ENCODE measurements around the gene BTBD16. TPM values are rescaled to one million over a fixed set of nuclear protein-coding genes. Genes with fewer than 3 reads are reported as not detected.
A peak's percentile ranks its signal among the peaks of the same experiment; 100 is the strongest.

Gene BTBD16
- total RNA-seq, 1 experiment from 2014 or later, result not detected

DNA sequence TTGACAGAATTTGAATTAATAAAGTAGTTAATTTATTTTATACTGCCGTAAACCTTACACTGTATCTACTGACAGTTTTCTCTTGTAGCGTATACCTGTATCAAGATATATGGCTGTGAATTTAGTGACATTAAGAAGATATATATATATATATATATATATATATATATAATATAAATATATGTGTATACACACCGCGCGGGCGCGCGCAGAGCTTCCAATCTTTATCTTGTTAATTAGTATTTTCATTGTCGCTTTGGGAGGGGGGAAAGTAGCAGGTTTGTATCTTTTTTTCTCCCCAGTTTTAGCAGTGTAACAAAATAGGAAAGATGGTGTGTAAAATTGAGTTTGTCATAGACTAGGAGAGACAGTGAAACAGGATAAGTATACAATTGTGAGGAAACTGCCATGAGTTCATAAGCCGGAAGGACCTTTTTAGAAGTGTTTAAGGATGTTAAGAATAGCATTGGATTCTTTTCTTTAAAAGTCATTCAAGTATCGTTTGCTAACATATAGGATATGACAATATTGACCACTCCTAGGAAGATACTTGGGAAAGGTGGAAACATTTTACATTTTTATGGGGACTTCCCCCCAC, 105.4 kb downstream of the BTBD16 start:
- Histone ChIP-seq H3K4me1 (peaks cover 2% of the 10 kb centered on the region; the same call in 1 of the 2 replicates), H3K27ac (no peak overlapping the region), H3K27me3 (no peaks in the 10 kb centered on the region), H3K36me3 (no peaks in the 10 kb centered on the region), H3K9me3 (replicated peaks) (peaks cover 4% of the 10 kb centered on the region; the same call in 1 of the 2 replicates), H3K4me3 (no peak overlapping the region)
- DNase-seq, result no peak

DNA sequence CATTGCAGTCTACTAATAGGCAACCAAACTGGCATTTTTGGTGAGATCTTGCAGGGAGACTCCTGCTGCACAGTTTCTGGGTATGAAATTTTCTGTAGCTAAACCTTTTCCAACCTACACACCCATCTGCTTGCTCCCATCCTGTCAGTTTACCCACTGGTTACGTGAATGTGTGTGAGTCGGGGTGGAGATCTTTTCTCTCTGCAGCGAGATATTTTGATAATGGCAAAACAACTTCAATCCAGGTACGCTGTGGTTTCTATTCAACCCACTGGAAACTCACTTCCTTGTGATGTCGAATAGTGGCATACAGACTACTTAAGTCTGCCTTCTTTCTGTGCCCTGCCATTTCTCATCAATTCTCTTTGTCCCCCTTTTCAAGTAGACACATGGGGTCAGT, 107.9 kb downstream of the BTBD16 start:
- Histone ChIP-seq H3K27me3 (no peaks in the 10 kb centered on the region), H3K4me1 (no peaks in the 10 kb centered on the region; the same call in 1 of the 2 replicates), H3K9me3 (replicated peaks) (peaks cover 4% of the 10 kb centered on the region; the same call in 1 of the 2 replicates), H3K27ac (no peak overlapping the region), H3K36me3 (no peaks in the 10 kb centered on the region), H3K4me3 (no peak overlapping the region)
- DNase-seq, result no peak

DNA sequence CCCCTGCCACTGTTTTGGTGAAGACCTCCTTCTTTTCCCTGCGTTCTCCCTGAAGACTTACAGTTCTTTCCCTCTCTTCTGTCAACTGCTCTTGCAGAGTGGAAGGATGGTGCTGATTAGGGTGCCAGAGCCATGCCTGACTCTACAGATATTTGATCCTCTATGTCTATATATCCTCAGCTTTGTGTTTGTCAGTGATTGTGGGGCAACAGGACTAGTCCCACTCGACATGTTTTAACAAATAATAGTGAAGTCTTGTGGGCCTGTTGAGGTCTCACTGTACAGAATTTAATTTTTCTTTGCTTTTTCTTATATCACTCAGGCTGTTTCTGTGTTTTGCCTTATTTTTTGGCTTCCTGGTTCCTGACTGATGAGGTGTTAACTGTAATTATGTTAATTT, 108.4 kb downstream of the BTBD16 start:
- Histone ChIP-seq H3K4me1 (no peaks in the 10 kb centered on the region; the same call in 1 of the 2 replicates), H3K27ac (no peak overlapping the region), H3K27me3 (no peaks in the 10 kb centered on the region), H3K4me3 (no peak overlapping the region), H3K9me3 (replicated peaks) (peaks cover 4% of the 10 kb centered on the region; the same call in 1 of the 2 replicates), H3K36me3 (no peaks in the 10 kb centered on the region)
- DNase-seq, result no peak

DNA sequence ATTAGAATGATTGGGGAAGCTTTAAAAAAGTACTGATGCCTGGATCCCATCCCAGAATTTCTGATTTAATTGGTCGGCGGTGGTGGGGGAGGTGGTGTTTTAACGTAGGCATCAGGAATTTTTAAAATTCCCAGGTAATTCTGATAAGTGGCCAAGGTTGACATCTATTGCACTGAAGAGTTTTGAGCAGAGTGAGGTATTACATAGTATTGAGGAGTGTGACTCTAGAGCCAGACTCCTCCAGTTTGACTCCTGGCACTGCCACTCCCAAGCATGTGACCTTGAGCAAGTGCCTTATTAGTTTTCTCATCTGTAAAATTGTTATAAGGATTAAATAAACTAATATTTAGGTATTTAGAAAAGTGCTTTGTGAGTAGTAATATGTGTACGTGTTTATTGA, 109.6 kb downstream of the BTBD16 start:
- Histone ChIP-seq H3K9me3 (replicated peaks) (peaks cover 4% of the 10 kb centered on the region; the same call in 1 of the 2 replicates), H3K27ac (no peak overlapping the region), H3K4me3 (no peak overlapping the region), H3K4me1 (no peaks in the 10 kb centered on the region; the same call in 1 of the 2 replicates), H3K27me3 (no peaks in the 10 kb centered on the region), H3K36me3 (no peaks in the 10 kb centered on the region)
- no peak for DNase-seq

DNA sequence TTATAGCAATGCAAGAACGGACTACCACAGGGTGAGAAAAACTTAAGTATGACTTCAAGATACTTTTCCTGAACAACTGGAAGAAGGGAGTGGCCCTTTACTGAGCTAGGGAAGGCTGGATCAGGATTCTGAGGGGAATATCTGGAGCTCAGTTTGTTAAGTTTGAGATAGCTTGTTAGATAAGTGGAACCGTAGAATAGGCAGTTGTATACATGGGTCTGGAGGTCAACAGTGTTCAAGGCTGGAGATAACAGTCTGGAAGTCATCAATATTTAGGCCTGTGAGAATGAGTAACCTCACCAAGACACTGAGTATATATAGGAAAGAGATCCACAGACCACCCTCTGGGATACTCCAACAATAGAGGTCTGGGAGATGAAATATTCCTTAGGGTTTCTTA, 110.6 kb downstream of the BTBD16 start:
- Histone ChIP-seq H3K4me1 (no peaks in the 10 kb centered on the region), H3K4me3 (no peak overlapping the region)
- no peak for DNase-seq

DNA sequence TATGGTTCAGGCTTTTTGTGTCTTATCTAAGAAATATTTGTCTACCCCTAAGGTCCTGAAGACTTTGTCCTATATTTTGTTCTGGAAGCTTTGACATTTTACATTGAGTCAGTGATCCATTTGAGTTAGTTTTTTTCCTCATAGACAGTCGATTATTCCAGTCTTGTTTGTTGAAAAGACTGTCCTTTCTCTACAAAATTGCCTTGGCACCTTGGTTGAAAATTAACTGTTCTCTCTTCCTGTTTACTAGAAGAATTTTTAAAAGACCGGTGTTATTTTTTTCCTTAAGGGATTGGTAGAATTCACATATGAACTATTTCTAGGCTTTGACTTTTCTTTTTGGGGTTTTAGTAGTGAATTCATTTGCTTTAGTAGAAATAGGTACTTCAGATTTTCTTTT, 115.4 kb downstream of the BTBD16 start:
- Histone ChIP-seq H3K4me1 (no peaks in the 10 kb centered on the region), H3K36me3 (peaks cover 3% of the 10 kb centered on the region; the same call in 1 of the 2 replicates)
- DNase-seq, result no peak

More for the DNA sequence above, 110.6 kb downstream of the BTBD16 start:
- Histone ChIP-seq H3K27me3 (no peaks in the 10 kb centered on the region), H3K9me3 (replicated peaks) (peaks cover 4% of the 10 kb centered on the region; the same call in 1 of the 2 replicates), H3K36me3 (no peaks in the 10 kb centered on the region), H3K27ac (no peak overlapping the region)

DNA sequence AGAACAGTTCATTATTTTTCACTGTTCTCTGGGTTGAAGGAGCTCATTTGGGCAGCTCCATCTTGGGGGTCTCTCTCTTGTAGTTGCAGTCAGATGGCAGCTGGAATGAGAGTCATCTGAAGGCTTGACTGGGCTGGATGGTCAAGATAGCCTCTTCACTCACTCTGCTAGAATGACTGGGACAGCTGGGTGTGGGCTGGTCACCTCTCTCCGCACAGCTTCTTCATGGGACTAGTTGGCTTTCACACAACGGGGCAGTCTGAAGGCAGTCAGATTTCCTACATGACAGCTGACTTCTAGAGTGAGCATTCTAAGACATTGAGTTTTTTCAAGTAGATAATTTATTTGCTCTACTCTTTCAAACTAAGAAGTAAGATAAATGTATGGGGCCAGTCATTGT, 116.5 kb downstream of the BTBD16 start:
- peak; percentile 38 to 60 for DNase-seq
- Histone ChIP-seq H3K27ac (no peak overlapping the region), H3K27me3 (no peaks in the 10 kb centered on the region), H3K9me3 (replicated peaks) (no peaks in the 10 kb centered on the region; the same call in 1 of the 2 replicates), H3K4me1 (no peaks in the 10 kb centered on the region), H3K4me3 (no peak overlapping the region), H3K36me3 (peaks cover 3% of the 10 kb centered on the region; the same call in 1 of the 2 replicates)

More for the DNA sequence above, 115.4 kb downstream of the BTBD16 start:
- no peak overlapping the region for H3K4me3 ChIP-seq
- no peaks in the 10 kb centered on the region for H3K27me3 ChIP-seq
- H3K27ac ChIP-seq, result no peak overlapping the region
- H3K9me3 ChIP-seq (replicated peaks), result no peaks in the 10 kb centered on the region; the same call in 1 of the 2 replicates

Other genes starting within 250 kb of the BTBD16 start
- gene PLEKHA1, start 103.4 kb downstream of the BTBD16 start, total RNA-seq (2014; rRNA removed; shearing (Covaris generic)), result 26.6 and 31.9 TPM in 2 replicates
- not detected in 2 replicates for gene ARMS2, start 183.4 kb downstream of the BTBD16 start, total RNA-seq (2014; rRNA removed; shearing (Covaris generic))
- 1.0 and 1.5 TPM in 2 replicates for gene HTRA1, start 190.3 kb downstream of the BTBD16 start, total RNA-seq (2014; rRNA removed; shearing (Covaris generic))

All from SJCRH30 (cell line).